ENCODE measurements around the gene CCDC167. TPM values are rescaled to one million over a fixed set of nuclear protein-coding genes. Genes with fewer than 3 reads are reported as not detected.

CCDC167 gene
- total and polyA plus RNA-seq, 10 of the 15 experiments (the other 5 are each of a cell fraction or from before 2014, with no cell fraction given): 74.9 to 380 (median 137) TPM

DNA sequence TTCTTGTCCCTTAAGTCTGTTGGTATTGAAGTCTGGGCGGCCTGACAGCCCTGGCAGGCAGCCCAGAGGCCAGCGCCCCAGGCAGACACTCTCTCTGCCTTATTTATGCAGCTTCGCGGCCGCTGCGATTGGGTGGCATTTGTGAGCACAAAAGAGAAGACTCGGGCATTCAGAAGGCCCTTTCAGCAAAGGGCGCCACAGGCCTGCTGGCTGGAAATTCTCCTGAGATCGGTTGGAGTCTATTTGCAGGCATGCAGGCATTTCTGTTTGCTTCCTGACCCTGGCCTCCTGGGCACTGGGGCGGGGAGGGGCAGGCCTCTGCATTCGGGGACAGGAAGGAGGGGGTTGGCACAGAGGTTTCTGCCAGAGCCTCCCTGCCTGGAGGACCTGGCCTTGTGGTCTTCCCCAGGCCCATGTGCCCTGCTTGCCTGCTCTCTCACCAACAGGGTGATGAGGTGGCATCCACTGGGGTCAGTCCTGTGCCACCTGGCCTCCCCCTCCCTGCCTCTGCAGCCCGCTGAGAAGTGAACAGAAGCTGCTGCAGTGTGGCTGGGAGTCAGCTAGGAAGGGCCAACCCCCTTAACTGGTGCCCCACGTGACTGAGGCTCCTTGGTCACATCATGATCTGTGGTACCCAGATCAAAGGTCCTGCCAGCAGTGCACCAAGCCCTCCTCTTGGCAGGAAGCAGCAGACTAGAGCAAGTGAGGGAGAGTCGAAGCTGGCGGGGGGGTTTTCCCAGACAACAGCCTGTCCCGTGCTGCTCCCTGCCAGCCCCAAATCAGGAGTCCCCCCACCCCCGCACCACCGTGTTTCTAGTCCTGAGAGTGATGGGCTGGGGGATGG, 16.6 kb upstream of the CCDC167 start:
- intact Hi-C loops (cut with micrococcal nuclease; ENCODE audit: unreplicated experiment): no loop called here
- Histone ChIP-seq H3K27ac (ENCODE audit: control insufficient read depth, insufficient read depth) (peak overlapping the region; percentile 65), H3K4me2 (ENCODE audit: control insufficient read depth, insufficient read depth) (peak overlapping the region; percentile 82), H3K79me2 (ENCODE audit: control insufficient read depth, insufficient read depth, low read length) (no peaks in the 10 kb centered on the region), H3K4me3 (0 out of 2 replicates have a peak overlapping the region, but pooled peaks have one; percentile 10), H2AFZ (ENCODE audit: control insufficient read depth, low read depth, low read length) (peak overlapping the region; percentile 68), H4K20me1 (ENCODE audit: control insufficient read depth, insufficient read depth) (no peaks in the 10 kb centered on the region), H3K9me3 (replicated peaks; ENCODE audit: control insufficient read depth, insufficient read depth, low read length) (no peaks in the 10 kb centered on the region; the same call in 2 of the 3 replicates), H3K36me3 (ENCODE audit: control insufficient read depth in 2 of 2, insufficient read depth in 2 of 2, low read length in 1 of 2) (no peaks in the 10 kb centered on the region), H3K4me1 (ENCODE audit: control insufficient read depth, insufficient read depth, low read length) (peaks cover 33% of the 10 kb centered on the region), H3K27me3 (replicated peaks in 1 of 2; ENCODE audit: control insufficient read depth in 2 of 2, insufficient read depth in 2 of 2, low read length in 1 of 2) (no peaks in the 10 kb centered on the region), H3K9ac (ENCODE audit: control insufficient read depth, insufficient read depth, low read length) (peak overlapping the region; percentile 42)
- WGBS (ENCODE audit: insufficient coverage, insufficient replicate concordance, low lambda C conversion rate, missing lambda C conversion rate): 6% methylated on average over 18 of the region's 18 CpGs
- in situ Hi-C loops (cut with MboI): no loop called here
- DNase-seq (ENCODE audit: low read depth, low spot score): peak; percentile 78
- ATAC-seq: peak; percentile 94
- peak; percentile 13 for FAIRE-seq
- ChIA-PET CTCF (interaction anchor here (0.9 to 4.5 kb wide), 16 partner anchors 8 to 176 kb away, joined by 3 to 25 read pairs (median 4); no protein-coding TSS in a partner anchor), SMC1A (ENCODE audit: uncharacterized antibody, unreplicated experiment) (interaction anchor here (0.8 to 4.8 kb wide), 16 partner anchors 8 to 59 kb away, joined by 3 to 31 read pairs (median 8); partner anchors contain the start of gene CCDC167), POLR2A (interaction anchor here (0.6 to 2.8 kb wide), 14 partner anchors 8 to 49 kb away, joined by 3 to 31 read pairs (median 5); partner anchors contain the start of gene CCDC167), RAD21 (ENCODE audit: unreplicated experiment) (interaction anchor here (0.7 to 4.0 kb wide), 16 partner anchors 8 to 165 kb away, joined by 3 to 20 read pairs (median 8); partner anchors contain the start of gene CCDC167)
- BruUV-seq (replicated peaks): no TSS peak
- no peak for TF ChIP-seq PML (IDR thresholded peaks at IDR 0.05; ENCODE audit: low read length)
- 0 out of 2 replicates have a peak, but pooled peaks have one; percentile 5 for TF ChIP-seq BCL11A (IDR thresholded peaks at IDR 0.05; ENCODE audit: low read depth, low read length)
- TF ChIP-seq, protein P1, sequence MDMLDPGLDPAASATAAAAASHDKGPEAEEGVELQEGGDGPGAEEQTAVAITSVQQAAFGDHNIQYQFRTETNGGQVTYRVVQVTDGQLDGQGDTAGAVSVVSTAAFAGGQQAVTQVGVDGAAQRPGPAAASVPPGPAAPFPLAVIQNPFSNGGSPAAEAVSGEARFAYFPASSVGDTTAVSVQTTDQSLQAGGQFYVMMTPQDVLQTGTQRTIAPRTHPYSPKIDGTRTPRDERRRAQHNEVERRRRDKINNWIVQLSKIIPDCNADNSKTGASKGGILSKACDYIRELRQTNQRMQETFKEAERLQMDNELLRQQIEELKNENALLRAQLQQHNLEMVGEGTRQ (IDR thresholded peaks at IDR 0.05; ENCODE audit: borderline replicate concordance, low read depth, low read length): peak; percentile 75
- peak; percentile 11 for TF ChIP-seq SP1 (IDR thresholded peaks at IDR 0.05; ENCODE audit: low read depth, low read length)
- no peak for TF ChIP-seq SIN3A (IDR thresholded peaks at IDR 0.05; ENCODE audit: low read depth, low read length)
- TF ChIP-seq ZNF24 (IDR thresholded peaks at IDR 0.05): no peak
- TF ChIP-seq, protein P2, sequence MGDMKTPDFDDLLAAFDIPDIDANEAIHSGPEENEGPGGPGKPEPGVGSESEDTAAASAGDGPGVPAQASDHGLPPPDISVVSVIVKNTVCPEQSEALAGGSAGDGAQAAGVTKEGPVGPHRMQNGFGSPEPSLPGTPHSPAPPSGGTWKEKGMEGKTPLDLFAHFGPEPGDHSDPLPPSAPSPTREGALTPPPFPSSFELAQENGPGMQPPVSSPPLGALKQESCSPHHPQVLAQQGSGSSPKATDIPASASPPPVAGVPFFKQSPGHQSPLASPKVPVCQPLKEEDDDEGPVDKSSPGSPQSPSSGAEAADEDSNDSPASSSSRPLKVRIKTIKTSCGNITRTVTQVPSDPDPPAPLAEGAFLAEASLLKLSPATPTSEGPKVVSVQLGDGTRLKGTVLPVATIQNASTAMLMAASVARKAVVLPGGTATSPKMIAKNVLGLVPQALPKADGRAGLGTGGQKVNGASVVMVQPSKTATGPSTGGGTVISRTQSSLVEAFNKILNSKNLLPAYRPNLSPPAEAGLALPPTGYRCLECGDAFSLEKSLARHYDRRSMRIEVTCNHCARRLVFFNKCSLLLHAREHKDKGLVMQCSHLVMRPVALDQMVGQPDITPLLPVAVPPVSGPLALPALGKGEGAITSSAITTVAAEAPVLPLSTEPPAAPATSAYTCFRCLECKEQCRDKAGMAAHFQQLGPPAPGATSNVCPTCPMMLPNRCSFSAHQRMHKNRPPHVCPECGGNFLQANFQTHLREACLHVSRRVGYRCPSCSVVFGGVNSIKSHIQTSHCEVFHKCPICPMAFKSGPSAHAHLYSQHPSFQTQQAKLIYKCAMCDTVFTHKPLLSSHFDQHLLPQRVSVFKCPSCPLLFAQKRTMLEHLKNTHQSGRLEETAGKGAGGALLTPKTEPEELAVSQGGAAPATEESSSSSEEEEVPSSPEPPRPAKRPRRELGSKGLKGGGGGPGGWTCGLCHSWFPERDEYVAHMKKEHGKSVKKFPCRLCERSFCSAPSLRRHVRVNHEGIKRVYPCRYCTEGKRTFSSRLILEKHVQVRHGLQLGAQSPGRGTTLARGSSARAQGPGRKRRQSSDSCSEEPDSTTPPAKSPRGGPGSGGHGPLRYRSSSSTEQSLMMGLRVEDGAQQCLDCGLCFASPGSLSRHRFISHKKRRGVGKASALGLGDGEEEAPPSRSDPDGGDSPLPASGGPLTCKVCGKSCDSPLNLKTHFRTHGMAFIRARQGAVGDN (IDR thresholded peaks at IDR 0.05): peak; percentile 82
- TF ChIP-seq MTA2 (IDR thresholded peaks at IDR 0.05; ENCODE audit: low read depth): peak; percentile 47
- peak; percentile 48 to 91 for TF ChIP-seq BHLHE40 (IDR thresholded peaks at IDR 0.05; ENCODE audit: borderline replicate concordance in 1 of 2, low read depth in 2 of 2, low read length in 1 of 2)
- no peak for TF ChIP-seq NR2C2 (IDR thresholded peaks at IDR 0.05; ENCODE audit: borderline replicate concordance, control insufficient read depth, insufficient read length, low read depth)
- TF ChIP-seq TCF12 (IDR thresholded peaks at IDR 0.05; ENCODE audit: low read depth, low read length): no peak
- TF ChIP-seq, protein P3, sequence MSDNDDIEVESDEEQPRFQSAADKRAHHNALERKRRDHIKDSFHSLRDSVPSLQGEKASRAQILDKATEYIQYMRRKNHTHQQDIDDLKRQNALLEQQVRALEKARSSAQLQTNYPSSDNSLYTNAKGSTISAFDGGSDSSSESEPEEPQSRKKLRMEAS (IDR thresholded peaks at IDR 0.05; ENCODE audit: low read depth, low read length): no peak; the same call in 1 of the 2 replicates
- TF ChIP-seq, protein P4, sequence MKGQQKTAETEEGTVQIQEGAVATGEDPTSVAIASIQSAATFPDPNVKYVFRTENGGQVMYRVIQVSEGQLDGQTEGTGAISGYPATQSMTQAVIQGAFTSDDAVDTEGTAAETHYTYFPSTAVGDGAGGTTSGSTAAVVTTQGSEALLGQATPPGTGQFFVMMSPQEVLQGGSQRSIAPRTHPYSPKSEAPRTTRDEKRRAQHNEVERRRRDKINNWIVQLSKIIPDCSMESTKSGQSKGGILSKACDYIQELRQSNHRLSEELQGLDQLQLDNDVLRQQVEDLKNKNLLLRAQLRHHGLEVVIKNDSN (IDR thresholded peaks at IDR 0.05; ENCODE audit: borderline replicate concordance, extremely low read length, insufficient read depth, low read depth, low read length): peak; percentile 92
- TF ChIP-seq IKZF2 (IDR thresholded peaks at IDR 0.05): peak; percentile 49 to 65
- TF ChIP-seq CBFB (IDR thresholded peaks at IDR 0.05; ENCODE audit: low read depth): no peak
